Vagina (tissue), 2 donors: Measurements from ENCODE around the gene AREG.

Experiments
- CTCF ChIP-seq, 3 experiments: fragments of 450-650 bp in 2 of 3; fragments of 200-600 bp in 1 of 3; sonication (generic) in 1 of 3; IDR thresholded peaks; one replicate each; pipeline ENCODE4 v1.5.1; 2017 to 2019; ENCODE audit warnings: antibody characterized with exemption in 3 of 3, mild to moderate bottlenecking in 2 of 3, moderate library complexity in 2 of 3
- POLR2A ChIP-seq, 2 donors: fragments of 450-650 bp; IDR thresholded peaks; one replicate each; pipeline ENCODE4 v1.6.1; 2017; ENCODE audit warnings: antibody characterized with exemption in 2 of 2, mild to moderate bottlenecking in 2 of 2, moderate library complexity in 2 of 2

DNA sequence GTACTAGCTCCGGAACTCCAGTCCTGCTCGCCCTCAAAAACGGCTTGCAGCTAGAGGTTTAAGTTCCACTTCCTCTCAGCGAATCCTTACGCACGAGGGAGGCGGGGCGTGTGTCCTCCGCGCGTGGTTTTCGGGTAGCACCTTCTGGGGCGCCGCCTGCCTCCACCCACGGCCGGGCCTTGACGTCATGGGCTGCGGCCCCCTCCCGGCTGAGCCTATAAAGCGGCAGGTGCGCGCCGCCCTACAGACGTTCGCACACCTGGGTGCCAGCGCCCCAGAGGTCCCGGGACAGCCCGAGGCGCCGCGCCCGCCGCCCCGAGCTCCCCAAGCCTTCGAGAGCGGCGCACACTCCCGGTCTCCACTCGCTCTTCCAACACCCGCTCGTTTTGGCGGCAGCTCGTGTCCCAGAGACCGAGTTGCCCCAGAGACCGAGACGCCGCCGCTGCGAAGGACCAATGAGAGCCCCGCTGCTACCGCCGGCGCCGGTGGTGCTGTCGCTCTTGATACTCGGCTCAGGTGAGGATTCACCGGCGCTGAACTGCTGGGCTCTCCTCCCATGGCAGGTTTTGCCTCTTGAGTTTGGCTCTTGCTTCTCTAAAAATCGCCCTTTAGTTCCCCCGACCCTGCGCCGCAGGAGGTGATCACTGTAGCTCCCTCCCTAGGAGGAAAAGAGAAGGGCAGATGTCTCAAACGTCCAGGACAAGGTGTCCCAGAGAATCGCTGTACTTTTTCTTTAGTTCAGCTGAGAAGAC, at the start of gene AREG:
- peak in 1 of 2 donors; percentile 60 for TF ChIP-seq POLR2A (IDR thresholded peaks at IDR 0.05)
- peak in 2 of 3 experiments; percentile 10 to 15 for TF ChIP-seq CTCF (IDR thresholded peaks at IDR 0.05)
